Glomerular visceral epithelial cell (primary cell): ENCODE data around the gene FBXO15.

Experiments used
- DNase-seq: peaks from one replicate; pipeline ENCODE4 v3.0.0-alpha.2; 2016; ENCODE audit errors: extremely low spot score

FBXO15 gene

DNA sequence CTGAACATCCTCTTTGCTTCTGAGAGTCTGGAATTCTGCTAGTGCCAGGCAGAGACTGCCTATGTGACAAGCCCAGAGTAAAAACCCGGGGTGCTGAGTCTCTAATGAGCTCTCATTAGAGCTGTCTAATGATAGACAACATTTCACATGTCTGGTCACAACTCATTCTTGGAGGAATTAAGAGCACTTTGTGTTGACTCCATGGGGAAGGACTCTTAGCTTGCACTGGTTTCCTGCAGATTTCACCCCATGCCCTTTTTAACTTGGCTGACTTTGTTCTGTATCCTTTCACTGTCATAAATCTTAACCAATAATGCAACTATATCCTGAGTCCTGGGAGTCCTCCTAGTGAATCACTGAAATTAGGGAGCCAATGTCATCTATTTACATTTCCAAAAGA lies 33.5 kb downstream of the FBXO15 start:
- no peak for DNase-seq

DNA sequence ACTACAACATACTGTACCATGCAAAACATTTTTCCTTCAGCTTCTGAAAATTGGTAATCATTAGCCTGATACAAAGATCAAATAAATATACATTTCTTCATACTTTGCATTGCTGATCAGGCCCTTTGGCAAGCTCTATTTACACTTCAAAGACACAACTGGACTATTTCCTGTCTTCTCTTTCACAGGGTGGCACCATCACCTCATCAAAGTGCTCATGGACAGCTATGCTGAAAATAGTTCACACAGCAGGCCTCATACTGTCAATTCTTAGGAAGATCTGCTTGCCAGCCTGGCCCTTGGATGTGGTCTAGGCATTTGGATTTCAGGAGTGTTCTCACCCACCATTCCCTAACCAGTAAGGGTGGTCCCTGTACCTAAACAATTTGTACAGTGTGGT lies 33.9 kb downstream of the FBXO15 start:
- DNase-seq: no peak

DNA sequence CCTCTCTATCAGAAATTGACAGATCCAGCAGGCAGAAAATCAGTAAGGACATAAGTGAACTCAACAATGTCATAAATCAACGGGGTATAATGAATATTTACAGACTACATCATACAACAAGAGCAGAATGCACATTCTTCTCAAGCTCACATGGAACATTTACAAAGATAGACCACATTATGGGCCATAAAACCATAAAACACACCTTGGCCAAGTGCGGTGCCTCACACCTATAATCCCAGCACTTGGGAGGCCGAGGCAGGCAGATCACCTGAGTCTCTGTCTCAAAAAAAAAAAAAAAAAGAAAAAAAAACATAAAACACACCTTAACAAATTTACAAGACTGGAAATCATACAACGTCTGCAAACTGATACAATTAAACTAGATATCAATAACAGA lies 36.7 kb downstream of the FBXO15 start:
- no peak for DNase-seq

DNA sequence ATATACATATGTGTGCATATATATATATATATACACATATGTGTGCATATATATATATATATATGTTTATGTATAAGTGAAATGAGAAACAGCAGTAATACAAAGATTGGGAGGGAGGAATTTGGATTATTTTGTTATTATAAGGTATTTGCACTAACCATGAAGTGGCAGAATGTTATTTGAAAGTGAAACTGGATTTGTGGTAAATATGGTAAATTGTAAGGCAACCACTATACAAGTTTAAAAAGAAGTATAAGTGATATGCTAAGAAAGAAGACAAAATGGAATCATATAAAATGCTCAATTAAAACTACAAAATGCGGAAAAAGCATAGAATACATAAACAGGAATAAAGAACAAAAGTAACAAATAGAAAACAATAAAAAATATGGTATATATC lies 37.5 kb downstream of the FBXO15 start:
- no peak for DNase-seq

GRCh38 chr18:74108460-74108859 lies 39.2 kb downstream of the FBXO15 start:
- no peak for DNase-seq

GRCh38 chr18:74097803-74098202 lies 49.8 kb downstream of the FBXO15 start:
- no peak for DNase-seq

- no peak for DNase-seq
These were observed 54.7 kb downstream of the FBXO15 start for GRCh38 chr18:74092922-74093321.

GRCh38 chr18:74084184-74084855 lies 63.3 kb downstream of the FBXO15 start:
- DNase-seq: no peak

- no peak for DNase-seq
These were observed 64.1 kb downstream of the FBXO15 start for GRCh38 chr18:74083557-74083952.

GRCh38 chr18:74082742-74083556 lies 64.7 kb downstream of the FBXO15 start:
- no peak for DNase-seq

DNA sequence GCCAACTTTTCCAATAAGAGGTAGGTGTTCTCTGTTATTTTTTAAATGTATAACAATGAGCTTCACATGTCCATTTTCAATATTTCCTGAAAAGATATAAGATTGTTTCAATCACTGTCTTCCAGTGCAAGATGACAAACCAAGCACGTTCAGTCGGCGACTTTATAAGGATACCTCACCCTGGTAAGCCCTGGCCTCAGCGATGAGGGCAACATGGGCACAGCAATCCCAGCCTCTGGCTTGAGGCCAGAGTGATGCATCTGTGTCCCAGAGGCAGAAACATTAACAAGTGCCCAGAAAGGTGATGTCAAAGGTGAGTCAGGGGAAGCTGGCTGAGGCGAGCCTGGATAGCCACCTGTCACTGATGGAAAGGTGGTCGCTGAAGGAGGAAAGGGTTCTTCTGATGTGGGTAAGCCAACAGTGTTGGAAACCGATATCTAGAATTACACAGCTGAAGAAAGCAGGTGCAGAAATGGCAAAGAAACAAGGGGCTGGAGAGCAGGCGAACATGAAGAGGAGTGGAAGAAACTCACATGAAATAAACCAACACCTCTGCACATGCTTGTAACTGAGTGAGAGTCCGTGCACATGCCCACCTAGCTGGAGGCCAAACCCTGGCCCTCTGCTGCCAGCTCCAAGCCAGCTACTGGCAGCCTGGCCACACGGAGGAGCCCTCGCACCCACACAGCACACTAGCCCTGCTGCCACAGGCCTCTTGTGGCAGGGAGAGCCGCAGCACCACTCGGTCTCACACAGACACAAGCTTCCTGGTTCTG lies 65.5 kb downstream of the FBXO15 start:
- peak; percentile 50 for DNase-seq

DNA sequence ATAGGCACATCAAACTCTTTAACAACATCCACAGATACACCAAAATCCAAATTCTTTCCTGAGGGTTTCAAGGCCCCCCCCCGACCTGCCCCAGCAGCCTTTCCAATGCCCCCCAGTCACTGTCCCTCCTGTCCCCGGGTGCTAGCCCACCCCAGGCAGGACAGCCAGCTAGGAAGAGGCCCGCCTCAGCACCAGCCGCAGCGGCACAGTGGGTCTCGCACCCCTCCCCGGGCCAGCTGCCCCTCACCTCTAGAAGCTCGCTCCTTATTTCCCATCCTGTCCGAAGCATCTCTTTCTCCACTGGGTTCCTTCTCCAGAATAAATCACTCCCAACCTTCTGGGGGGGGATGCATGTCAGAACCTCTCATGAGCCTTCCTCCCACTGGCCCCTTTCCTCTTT lies 69.4 kb downstream of the FBXO15 start:
- DNase-seq: no peak

- no peak for DNase-seq
These were observed 72.7 kb downstream of the FBXO15 start for GRCh38 chr18:74074668-74075564.

GRCh38 chr18:74073957-74074667 lies 73.5 kb downstream of the FBXO15 start:
- DNase-seq: no peak

GRCh38 chr18:74069178-74070050 lies 78.2 kb downstream of the FBXO15 start:
- DNase-seq: no peak

GRCh38 chr18:74068296-74068695 lies 79.3 kb downstream of the FBXO15 start:
- no peak for DNase-seq

- no peak for DNase-seq
These were observed 81.6 kb downstream of the FBXO15 start for GRCh38 chr18:74066018-74066417.

DNA sequence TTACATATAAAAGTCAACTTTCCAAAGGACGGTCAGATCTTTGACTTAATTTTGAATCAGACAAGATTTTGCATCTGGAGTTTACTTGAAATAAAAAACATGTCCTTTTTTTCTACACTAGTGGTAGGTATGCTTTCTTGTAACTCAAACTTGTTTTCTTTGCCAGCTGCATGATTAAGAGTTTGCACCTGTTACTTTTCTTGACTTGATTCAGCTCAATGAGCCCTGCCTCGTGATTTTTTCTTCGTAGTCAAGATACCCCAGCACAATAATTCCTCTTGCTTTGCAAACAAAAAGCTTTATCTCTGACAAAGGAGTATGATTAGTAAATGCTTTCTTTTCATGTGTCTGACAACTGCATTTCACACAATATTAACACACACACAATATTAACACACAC lies 82.3 kb downstream of the FBXO15 start:
- DNase-seq: no peak

- no peak for DNase-seq
These were observed 83.1 kb downstream of the FBXO15 start for GRCh38 chr18:74064510-74064909.

- DNase-seq: no peak
These were observed 84.1 kb downstream of the FBXO15 start for GRCh38 chr18:74063557-74063956.
